ENCODE data around the gene CASP7. TPM values are rescaled to one million over a fixed set of nuclear protein-coding genes. Genes with fewer than 3 reads are reported as not detected.
A peak's percentile ranks its signal among the peaks of the same experiment; 100 is the strongest.

Gene CASP7
- total RNA-seq, 1 experiment from 2014 or later = 40.4 TPM

DNA sequence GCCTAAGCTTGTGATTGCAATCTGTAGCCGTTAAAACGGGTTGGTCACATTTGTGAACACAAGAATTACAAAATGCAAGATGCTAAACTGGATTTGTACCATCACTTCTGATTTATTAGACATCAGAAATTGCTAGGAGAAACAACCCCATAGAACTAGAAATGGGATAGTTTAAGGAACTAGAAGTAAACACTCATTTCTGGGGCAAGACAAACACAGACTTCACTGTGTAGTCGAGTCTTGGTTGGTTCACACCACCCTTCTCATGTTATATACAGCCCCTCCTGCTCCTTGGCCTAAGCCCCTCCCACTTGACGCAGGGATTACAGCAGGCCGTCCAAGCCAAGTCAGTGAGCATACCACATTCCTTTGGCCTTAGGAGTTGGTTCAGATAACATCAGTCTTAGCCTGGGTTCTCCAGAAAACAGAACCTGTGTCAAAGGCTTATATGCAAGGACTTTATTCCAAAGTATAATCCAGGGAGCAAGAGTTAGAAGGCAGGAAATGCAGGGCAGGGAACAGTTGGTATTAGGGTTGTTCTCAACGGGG is 13.8 kb upstream of the CASP7 start:
- peak; percentile 66 for DNase-seq (ENCODE audit: low read depth)

- DNase-seq (ENCODE audit: low read depth) = peak; percentile 35
Measured at GRCh38 chr10:113666682-113667252, 12.9 kb upstream of the CASP7 start.

- peak; percentile 82 for DNase-seq (ENCODE audit: low read depth)
Measured at GRCh38 chr10:113680190-113681111, 739 bp downstream of the CASP7 start.

- DNase-seq (ENCODE audit: low read depth) = peak; percentile 9
Measured at GRCh38 chr10:113681533-113682470, 2.1 kb downstream of the CASP7 start.

DNA sequence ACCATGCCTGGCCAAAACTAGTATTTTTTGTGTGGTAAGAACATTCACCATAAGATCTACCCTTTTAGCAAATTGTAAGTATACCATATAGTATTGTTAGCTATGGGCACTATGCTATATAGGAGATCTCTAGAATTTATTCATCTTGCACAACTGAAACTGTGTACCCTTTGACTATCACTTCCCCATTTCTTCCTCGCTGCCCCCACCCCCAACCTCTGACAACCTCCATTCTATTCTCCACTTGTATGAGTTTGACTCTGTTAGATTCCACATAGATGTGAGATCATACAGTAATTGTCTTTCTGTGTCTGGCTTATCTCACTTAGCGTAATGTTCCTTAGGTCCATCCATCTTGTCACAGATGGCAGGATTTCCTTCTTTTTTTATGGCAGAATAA is 3.6 kb downstream of the CASP7 start:
- no peak for DNase-seq (ENCODE audit: low read depth)

- DNase-seq (ENCODE audit: low read depth) = no peak
Measured at GRCh38 chr10:113686028-113686427, 6.3 kb downstream of the CASP7 start.

DNA sequence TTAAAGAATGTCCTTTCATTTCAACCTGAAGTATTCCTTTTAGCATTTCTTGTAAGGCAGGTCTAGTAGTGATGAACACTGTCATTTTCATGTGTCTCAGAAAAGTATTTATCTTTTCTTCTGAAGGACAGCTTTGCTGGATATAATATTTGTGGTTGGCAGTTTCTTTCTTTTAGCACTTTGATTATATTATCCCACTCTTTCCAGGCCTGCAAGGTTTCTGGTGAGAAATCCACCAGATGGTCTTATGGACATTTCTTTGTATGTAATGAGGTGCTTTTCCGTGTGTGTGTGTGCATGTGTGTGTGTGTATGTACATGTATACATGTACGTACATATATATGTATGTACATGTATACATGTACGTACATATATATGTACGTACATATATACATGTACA is 7.3 kb downstream of the CASP7 start:
- DNase-seq (ENCODE audit: low read depth) = no peak

GRCh38 chr10:113689057-113689456 is 9.3 kb downstream of the CASP7 start:
- no peak for DNase-seq (ENCODE audit: low read depth)

GRCh38 chr10:113689574-113689973 is 9.9 kb downstream of the CASP7 start:
- no peak for DNase-seq (ENCODE audit: low read depth)

DNA sequence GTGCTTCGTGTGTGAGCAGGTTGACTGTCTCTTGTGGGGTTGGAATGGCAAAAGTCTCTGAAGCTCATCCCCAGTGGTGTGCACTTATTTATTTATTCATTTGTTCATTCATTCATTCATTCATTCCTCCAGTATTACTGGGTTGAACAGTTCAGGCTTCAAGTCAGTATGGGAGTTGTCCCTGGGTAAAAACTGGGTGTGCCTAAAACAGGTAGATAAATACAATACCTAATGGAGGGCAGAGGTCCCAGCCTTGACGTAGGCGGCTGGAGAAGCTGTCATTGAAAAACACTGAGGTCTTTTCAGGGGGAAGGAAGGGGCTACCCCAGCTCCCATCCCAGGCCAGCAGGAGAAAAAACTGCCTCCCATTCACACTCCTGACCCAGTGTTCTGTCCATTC is 11.0 kb downstream of the CASP7 start:
- DNase-seq (ENCODE audit: low read depth) = no peak

DNA sequence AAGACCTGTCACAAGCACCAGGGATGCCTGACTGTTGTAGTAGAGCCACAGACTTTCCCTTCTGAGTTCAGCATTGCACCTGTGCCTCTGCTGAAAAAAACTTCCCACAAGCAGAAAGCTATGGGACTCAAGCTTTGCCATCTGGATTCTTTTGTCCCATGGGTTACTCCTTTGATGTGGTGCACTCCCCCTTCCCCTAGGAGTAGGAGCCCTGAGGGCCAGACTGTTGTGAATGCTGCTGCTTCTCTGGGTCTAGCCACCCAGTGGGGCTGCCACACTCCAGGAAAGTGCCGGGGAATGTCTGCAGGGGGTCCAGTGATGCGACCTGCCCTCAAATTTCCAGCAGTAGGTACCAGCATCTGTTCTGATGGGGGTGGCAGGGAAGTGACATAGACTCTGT is 11.7 kb downstream of the CASP7 start:
- peak; percentile 37 for DNase-seq (ENCODE audit: low read depth)

- no peak for DNase-seq (ENCODE audit: low read depth)
Measured at GRCh38 chr10:113692271-113692670, 12.6 kb downstream of the CASP7 start.

DNA sequence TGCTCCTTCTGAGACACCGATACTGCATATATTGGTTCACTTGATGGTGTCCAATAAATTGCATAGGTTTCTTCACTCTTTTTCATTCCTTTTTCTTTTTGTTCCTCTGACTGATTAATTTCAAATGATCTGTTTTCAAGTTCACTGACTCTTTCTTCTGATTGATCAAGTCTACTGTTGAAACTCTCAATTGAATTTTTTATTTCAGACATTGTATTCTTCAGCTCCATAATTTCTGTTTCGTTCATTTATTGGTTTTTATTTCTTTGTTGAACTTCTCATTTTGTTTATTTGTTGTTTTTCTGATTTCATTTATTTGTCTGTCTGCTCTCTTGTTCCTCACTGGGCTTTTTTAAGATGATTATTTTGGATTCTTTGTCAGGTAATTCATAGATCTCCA is 13.6 kb downstream of the CASP7 start:
- no peak for DNase-seq (ENCODE audit: low read depth)

DNA sequence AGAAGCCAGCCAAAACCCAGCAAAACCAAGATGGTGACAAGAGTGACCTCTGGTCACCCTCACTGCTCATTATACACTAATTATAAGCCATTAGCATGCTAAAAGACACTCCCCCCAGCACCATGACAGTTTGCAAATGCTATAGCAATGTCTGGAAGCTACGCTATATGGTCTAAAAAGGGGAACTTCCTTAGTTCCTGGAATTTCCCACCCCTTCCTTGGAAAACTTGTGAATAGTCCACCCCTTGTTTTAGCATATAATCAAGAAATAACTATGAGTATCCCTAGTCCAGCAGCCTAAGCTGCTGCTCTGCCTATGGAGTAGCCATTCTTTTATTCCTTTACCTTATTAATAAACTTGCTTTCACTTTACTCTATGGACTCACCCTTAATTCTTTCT is 16.0 kb downstream of the CASP7 start:
- DNase-seq (ENCODE audit: low read depth) = no peak

DNA sequence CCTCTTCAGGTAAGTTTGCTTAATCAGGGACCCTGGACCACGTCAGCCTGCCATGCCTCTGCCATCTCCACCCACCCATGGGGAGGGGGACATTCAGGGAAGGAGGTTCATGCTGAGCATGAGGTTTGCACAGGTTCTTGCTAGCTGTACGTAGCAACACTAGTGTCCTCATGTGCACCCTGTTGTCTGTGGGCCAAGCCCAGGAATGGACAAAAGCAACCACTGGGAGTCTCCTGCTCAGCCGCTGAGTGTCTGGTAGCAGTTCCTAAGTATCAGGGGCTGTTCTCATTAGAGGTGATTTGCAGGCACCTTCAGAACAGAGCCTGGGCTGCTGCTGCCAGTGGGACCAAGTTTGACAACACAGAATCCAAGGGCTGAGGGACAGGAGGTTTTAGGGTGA is 17.9 kb downstream of the CASP7 start:
- DNase-seq (ENCODE audit: low read depth) = no peak

- DNase-seq (ENCODE audit: low read depth) = peak; percentile 34
Measured at GRCh38 chr10:113704637-113705343, 25.1 kb downstream of the CASP7 start.

DNA sequence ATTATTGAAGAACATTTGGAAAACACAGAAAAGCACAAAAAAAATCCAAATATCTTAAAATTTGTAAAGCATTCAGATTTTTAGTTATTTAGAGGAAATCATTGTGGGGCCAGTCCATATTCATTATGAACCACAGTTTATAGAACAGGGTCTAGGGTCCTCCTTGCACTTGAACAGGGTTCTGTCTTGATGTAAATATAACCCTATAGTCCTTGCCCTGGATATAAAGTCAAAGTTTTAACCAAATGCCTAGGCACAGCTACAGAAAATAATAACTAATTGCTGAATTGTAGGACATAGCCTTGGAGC is 25.6 kb downstream of the CASP7 start:
- no peak for DNase-seq (ENCODE audit: low read depth)

DNA sequence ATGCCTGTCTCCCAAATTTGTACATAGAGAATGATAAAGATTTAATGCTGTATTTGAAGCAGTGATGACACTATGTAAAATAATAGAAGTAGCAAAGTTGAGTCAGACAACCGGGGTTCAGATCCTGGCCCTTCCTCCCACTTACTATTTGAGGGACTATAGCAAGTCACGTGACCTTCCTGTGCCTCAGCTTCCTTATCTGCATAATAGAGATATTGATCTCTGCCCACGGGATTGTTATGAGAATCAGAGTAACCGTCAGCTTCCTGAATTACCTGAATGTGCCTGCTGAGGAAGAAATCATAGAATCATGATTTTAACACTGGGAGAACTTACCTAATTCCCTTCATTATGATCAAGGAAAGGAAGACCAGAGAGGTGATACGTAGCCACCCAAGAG is 26.9 kb downstream of the CASP7 start:
- no peak for DNase-seq (ENCODE audit: low read depth)

- DNase-seq (ENCODE audit: low read depth) = no peak
Measured at GRCh38 chr10:113708640-113709039, 28.9 kb downstream of the CASP7 start.

GRCh38 chr10:113709221-113709838 is 29.6 kb downstream of the CASP7 start:
- peak; percentile 80 for DNase-seq (ENCODE audit: low read depth)

DNA sequence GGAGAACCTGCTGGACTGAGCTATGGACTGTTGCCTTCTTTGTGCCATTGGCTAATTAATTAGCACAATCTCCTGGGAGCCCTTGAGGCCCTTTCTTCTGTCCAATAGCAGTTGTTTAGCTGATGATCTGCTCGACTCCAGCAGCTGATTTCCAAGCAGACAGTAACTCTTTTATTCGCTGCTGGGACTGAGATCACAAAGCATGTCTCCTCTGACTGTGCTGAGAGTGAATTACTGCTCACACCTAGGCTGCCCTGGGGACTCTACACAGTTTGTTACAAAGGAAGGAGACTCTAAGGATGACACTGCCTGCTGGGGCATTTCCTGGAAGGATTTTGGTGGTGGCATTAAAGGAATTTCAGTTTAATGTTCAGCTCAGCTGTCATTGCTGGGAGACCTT is 31.4 kb downstream of the CASP7 start:
- DNase-seq (ENCODE audit: low read depth) = no peak

Measured in RPMI7951 (cell line).